ENCODE measurements around the gene CNTNAP2.

The CNTNAP2 gene

DNA sequence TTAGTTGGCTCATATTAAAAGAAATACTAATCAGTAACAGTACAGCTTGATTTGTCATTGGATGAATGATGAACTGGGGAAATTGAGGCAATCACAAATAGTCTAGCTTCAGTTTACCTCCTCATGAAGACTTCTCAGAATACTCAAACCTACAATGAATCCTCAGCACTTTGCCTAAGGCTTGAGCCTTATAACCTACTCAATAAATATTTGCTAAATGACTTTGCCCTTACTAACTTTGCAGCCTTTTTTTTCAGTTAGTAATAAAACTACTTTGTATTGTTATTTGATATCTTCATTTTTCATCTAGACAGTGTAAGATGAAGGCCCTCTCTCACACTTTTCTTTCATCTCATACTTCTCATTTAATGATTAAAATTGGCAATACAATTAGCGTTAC, 1311.5 kb downstream of the CNTNAP2 start:
- DNase-seq = no peak

DNA sequence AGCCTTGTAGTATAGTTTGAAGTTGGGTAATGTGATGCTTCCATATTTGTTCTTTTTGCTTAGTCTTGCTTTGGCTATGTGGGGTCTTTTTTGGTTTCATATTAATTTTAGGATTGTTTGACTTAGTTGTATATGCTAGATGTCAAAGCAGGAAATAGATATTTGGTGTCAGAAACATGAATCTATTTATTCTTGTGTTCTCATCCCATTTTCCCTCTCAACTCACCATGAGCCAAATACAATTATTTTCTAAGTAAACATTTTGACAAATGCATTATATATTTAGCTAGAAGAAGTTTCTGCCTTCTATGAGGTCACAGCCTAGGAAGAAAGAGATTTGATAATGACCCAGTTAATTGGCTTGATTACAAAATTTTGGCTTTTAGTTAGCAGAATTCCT, 1313.4 kb downstream of the CNTNAP2 start:
- no peak for DNase-seq

DNA sequence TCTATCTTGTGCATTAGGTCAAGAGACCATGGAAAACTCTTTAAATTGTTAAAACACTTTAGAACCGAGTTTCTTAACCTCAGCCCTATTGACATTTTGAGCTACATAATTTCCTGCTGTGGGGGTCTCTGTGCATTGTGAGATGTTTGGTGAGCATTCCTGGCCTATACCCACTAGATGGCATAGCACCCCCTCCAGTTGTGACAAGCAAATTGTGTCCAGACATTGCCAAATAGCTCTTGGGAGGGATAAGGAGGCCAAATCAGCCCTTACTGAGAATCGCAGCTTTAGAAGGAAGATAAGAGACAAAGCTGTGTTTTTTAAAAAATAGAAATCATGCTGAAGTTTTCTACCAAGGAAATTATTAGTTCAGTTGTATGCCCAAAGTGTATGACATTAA, 1315.5 kb downstream of the CNTNAP2 start:
- DNase-seq = no peak

DNA sequence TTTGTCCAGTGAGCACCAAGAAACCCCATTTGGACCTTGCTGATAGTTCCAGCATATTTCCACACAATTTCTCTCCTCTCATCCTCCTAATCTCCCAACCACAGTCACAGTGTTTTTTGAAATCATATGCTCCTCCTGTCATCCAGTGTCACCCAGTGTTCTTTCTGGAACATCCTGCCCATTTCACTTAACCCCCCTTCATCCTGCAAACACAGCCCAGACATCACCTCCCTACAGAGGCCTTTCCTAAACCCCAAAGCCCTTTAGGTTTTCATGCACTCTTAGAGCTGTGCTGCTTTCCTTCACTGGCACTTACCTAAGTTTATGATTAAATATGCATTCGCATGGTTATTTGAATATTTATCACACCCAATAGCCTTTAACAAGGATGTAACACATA, 1316.0 kb downstream of the CNTNAP2 start:
- DNase-seq = no peak

DNA sequence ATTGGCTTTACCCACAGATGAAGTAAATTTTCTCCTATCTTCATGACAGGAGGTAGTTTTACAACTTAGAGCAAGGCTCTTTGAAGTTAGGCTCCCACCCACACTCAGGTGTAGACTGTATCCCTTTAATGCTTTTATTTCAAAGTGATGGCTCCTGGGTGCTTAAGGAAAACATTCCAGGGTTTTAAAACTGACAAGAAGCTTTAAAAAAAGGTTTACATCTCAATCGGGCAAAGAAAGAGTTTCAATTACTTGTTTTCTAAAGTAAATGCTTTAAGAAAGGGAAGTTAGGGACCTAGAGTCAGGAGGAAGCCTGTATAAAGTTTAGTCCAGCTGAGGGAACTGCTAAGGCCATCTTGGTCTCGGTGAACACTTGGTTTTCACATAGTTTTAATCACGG, 1320.1 kb downstream of the CNTNAP2 start:
- no peak for DNase-seq

DNA sequence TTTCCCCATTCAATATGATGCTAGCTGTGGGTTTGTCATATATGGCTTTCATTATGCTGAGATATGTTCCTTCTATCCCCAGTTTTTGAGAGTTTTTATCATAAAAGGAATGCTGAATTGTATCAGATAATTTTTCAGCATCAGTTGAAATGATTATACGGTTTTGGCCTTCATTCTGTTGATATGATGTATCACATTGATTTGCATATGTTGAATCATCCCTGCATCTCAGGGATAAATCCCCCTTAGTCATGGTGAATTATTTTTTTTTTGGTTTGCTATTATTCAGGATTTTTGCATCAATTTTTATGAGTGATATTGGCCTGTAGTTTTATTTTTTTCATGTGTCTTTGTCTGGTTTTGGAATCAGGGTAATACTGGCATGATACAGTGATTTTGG, 1321.6 kb downstream of the CNTNAP2 start:
- no peak for DNase-seq

DNA sequence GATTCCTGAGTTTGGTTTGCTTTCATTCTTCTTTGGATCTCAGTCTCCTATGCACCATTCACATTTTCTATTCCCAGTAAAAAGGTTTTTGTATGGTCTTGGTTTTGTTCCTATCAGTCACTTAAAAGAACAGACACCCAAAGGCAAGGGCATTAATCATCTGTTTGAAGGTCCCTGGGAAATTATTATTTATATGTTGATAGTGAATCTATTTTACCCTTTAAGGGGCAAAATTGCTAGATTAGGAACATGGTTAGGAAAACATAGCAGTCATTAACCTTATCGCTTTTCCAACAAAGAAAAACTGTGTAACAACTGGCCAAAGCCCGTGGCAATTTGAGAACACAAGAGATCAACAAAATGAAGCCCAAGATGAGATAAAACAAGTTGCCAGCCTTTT, 1327.3 kb downstream of the CNTNAP2 start:
- DNase-seq = no peak

DNA sequence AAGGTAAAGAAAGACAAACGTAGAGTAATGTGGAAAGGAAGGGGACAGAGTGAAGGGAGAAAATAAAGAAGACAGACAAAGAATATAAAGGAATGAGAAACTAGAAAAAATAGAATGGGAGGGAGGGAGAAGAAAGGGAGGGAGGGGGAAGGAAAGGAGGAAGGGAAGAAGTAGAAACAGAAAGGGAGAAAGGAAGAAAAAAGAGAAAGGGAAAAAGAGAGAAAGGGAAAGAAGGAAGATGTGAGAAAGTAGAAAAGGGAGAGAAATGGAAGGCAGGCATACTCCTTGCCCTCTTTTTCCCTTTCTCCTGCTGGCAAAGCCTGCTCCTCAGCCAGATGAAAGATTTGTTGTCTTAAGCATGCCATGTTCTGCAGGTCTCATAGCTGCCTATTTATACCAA, 1336.2 kb downstream of the CNTNAP2 start:
- no peak for DNase-seq

DNA sequence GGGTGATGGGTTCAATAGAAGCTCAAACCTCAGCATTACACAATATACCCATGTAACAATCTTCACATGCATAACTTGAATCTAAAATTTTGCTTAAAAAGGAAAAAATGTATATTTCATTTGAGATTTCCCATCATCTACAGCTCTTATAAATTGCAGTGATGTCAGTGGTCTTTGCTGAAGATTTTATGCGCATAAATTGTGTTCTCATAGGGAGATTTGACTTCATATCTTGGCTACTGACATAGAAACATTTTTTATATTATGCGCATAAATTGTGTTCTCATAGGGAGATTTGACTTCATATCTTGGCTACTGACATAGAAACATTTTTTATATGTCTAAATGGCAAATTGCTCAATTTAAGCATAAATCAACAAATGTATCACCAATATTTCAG, 1348.6 kb downstream of the CNTNAP2 start:
- DNase-seq = no peak

DNA sequence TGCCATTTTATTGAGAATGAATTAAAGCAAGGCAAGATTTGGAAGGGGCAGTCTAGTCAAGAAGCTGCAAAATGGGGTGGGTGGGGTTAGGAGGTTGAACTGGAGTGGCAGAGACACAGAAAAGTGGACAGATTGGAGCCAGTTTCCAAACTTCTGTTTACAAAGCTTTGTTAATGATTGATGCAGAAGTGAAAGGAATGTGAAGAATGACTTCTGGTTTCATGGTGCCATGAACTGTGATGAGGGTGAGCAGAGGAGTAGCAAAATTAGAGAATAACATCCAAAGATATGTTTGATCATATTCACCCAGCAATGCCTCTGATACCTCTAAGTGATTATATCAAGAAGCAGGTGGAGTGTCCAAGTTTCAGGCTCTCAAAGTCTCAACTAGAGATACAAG, 1356.0 kb downstream of the CNTNAP2 start:
- no peak for DNase-seq

DNA sequence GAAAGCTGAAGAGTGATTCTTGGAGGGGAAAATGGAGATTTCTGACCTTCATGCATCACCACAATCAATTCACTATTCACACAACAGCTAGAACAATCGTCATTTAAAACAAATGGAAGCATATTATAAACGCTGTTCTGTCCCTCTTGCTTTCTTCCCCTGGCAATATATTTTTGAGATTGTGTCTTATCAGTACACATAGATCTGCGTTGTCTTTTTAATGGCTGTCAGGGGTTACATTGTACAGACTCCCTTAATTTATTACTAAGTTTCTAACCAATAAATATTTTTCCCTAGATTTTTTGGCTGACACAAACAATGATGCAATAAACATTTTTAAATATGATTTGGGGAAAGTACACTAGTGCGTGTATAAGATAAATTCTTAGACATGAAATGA, 1358.3 kb downstream of the CNTNAP2 start:
- no peak for DNase-seq

DNA sequence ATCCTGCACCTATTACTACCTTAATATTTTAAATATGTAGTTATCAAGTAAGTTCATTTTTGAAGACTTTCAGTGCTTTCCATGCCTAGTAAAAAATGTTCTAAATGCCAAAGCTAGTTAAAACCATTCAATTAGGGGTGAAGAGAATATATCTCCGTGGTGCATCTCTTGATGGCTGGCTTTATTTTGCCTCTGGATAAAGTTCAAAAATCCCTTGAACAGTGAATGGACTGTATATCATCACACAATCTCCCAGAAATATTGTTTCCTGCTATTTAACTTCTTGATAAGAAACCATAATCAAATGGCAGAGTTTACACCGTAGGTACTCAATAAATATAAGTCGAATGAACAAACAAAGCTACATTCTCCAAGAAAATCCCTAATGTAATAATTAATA, 1360.9 kb downstream of the CNTNAP2 start:
- DNase-seq = no peak

DNA sequence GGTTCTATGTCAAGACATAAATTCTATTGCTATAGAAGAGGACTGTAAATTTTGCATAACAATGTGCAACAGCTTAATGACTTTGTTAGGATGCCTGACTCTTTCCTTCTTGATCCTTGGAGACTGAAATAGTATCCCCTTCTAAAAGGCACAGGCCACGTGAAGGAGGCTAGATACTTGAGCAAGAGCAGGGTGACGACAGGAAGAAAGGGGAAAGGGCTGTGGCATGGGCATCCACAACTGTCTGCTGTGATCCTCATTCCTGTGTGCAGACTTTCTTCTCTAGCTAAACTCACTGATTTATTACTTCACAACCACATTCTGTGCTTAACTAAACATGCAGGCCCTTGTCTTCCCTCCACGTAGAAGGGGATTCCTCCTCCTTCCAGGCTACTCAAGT, 1362.2 kb downstream of the CNTNAP2 start:
- no peak for DNase-seq

DNA sequence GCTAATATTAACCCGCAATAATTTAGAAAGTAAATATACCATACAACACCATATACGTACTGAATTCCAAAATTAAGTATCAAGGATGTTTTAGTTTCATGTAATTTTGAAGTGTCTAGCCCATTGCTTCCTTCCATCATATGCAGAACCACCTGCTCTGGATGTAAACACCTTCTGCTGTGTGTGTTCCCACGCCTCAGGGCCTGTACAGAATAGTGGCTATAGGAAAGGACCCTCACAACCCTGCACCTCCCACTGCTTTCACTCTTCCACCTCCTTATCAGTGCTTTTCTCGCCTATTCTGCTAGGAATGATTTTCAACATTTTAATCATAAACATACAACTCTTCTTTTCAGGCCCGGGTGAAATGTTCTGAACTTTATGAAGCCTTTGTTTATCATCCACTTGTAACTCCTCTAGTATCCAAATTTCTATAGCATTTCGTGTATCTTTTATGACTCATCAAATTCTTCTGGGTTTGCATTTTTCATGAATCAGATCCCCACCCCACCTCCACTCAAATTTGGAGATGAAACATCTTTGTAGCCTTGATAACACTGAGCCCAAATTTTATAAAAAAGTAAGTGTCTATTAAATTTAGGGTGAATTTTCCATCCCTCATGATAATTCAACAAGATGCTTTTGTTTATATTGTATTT, 1367.2 kb downstream of the CNTNAP2 start:
- DNase-seq = no peak

DNA sequence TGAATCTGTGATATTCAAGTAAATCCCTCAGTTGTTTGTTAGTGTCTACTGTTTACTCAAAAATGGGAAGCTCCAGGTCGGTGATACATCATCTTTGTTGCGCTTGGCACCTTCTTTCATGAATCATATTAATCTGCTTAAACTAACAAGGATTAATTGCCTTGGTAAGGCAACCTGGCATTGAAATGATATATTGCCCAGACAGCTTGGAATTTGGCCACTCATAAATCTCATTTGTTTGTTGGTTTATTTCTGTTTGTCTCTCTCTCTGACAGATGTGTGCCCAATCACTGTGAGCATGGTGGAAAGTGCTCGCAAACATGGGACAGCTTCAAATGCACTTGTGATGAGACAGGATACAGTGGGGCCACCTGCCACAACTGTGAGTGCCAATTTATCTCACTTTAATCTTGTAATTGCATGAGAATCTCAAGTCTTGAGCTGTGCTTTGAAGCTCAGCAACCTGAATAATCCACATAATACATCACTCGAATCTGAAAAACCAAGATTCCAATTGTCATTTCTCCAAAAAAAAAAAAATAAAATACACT, 1369.1 kb downstream of the CNTNAP2 start:
- no peak for DNase-seq

DNA sequence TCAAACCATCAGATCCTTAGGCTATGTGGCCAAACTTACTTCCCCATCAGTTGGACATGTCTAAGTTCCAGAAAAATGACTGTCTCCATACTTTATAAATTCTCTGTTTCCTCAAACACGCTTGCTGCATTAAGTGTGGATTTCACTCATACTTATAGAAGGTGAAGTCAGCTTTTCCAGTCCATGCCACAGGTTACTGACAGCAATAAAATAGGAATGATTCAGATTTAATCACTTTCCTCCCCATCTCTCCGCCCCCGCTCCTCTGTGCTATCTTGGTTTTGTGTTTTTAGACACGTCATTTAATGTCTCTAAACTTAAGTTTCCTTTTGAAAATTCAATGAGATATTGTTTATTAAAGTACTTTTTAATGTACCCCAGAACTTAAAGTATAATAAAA, 1376.0 kb downstream of the CNTNAP2 start:
- DNase-seq = no peak

DNA sequence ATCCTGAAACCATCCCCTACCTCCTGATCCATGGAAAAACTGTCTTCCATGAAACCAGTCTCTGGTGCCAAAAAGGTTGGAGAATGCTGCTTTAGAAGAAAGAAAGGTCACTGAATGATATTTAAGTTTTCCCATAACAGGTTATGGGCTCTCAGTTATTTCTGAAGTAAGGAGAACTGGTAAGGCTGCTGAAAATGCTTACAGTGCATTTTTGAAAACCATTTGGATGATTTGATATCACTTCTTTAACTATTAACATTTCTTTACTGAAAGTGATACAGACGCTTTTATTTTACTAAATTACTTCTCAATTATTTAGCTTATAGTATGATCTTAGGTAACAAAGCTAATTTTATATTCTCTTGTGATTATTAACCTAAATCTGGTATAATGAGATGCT, 1379.6 kb downstream of the CNTNAP2 start:
- no peak for DNase-seq

DNA sequence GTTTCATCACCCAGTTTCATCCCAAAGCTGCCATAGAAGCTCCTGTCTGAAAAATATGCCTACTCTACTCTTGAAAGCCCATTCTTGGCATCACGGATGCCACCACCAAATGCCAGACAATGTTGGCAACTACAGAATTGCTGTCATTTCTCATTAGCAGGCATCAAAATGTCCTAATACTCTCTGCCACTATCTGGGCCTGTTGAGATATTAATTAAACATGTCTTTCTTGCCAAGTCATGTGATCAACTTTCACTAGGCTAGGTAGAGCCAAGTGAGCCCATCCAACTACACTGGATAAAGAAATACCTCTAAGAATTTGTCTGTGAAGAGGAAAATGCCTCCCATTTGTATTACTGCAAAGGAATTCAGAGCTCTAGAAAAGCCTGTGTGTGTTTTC, 1380.6 kb downstream of the CNTNAP2 start:
- DNase-seq = no peak

DNA sequence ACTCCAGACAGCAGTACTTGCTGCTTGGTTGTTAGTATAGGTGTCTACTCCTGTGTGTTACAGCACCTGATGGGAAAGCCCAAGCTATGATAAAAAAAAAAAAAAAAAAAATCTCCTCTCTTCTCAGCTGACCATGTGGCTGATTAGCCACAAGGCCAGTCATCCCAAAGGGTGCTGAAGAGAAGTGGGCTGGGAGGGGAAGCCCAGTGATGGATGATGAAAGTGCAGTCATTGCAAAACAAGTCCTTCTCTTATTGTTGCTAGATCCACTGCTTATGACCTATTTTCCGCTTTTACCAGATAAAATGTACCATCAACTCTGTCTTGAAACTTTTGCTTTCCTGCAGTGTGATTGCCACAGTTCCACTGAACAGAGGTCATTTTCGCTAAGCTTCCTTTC, 1381.5 kb downstream of the CNTNAP2 start:
- DNase-seq = no peak

DNA sequence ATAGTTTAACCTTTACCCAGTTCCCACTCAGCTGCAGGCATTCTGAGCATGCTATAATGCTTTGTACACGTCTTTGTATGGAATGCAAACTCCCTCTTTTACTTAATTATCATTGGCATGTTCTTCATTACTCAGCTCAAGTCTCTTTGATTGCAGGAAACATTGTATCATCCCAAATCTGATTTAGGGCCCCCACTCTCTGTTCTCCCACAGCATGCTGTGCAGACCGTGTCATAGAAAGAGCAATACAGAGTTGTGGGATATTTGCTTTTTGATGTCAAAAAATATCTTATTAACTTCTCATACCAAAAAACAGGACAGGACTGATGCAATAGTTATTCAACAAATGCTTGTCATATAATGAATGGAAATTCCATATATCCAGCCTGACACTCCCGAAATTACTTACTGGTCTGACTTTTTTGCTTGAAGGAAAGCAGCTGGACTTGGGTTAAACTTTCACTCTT, 1392.5 kb downstream of the CNTNAP2 start:
- no peak for DNase-seq

DNA sequence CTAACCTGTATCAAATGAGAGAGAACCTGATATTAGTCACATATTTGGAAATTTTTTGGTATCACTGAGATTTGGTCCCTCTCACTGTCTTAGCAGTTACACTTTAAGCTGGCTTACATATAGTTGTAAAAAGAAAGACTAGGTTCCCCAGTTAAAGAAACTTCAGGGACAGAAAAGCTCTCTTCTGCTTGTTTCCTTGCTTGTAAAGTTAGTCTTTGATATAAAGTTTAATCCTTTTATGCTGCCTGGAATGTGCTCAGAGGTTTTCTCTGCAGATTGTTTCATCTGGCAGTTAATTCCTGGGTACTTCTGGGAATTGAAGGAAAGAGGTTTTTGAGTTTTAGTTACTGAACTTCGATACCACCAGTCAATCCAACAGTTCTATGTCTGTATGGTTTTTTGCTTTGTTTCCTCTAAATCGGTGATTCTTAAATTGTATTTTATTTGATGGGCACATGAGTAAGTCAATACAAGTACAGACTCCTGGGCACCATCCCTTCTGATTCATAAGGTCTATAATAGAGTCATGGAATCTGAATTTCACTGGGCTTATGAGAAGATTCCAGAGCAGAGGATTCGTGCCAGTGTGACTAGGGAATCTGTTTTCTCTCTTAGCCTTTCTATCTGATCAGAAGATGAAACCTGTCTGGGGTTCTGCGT, 1393.1 kb downstream of the CNTNAP2 start:
- DNase-seq = no peak

DNA sequence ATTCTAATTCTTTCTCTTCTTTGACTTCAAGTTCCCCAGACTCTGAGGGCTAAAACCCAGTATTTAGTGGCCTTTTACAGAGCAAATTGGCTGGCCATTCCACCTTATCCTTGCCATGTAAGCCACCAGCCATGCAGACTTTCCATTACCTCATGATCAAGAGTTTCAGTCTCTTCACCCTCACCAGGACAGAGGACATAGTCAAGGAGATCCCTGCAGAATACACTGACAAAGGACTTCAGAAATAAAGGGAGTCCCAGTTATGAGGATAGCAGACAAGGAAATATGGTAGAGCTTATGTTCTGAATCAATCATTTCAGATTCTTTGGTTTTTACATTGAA, 1393.6 kb downstream of the CNTNAP2 start:
- no peak for DNase-seq

DNA sequence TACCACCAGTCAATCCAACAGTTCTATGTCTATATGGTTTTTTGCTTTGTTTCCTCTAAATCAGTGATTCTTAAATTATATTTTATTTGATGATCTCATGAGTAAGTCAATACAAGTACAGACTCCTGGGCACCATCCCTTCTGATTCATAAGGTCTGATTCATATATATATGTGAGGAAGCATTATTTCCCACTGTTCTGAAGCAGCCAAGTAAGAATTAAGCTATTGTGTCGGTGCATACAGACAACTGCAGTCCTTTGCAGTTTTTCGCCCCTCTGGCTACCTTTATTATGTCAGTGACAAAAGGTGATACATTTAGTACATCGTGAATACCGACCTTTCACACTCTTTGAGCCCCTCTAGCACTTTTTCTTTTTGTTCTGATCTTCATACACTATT, 1394.3 kb downstream of the CNTNAP2 start:
- no peak for DNase-seq

DNA sequence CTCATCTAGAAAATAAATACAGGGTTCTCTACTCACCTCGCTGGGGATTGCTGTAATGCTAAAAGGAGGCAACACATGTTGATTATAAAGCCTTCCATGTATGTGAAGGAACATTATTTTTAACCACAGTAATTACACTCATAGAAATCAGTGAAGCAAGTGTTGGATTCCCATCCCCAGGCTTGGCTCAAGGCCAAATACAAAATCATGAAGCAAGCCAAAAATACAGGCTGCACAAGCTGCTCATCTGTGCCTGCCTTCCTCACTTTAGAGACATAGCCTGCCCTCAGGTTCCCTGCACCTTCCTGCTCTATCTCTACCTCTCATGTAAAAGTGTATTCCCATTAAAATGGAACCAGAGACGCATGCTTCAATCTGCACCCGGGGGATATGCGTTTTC, 1396.8 kb downstream of the CNTNAP2 start:
- no peak for DNase-seq

DNA sequence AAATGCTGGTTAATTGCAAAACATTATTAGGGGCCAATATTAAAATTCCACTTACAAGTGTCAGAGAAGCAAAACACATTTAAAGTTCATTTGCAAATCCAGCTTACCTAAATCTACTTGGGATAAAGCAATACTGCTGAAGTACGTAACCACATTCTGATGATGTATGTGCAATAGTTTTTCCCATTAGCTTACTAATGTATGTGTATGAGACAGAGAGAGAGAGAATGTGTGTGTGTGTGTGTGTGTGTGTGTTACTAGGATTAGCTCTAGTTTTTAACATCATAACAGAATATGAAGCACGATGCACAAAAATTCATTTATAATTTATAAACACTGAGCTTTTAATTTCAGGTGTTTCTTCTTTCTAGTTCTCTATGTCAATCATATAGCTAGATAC, 1399.8 kb downstream of the CNTNAP2 start:
- no peak for DNase-seq

Data from activated naive CD4-positive, alpha-beta T cell treated with anti-CD3 and anti-CD28 coated beads, Interleukin-2, amount 50 U/mL, for 16 hours (primary cell).